ENCODE measurements around the gene KCND3.

GRCh38 chr1:112000048-112000447 lies 10.6 kb upstream of the KCND3 start:
- TF ChIP-seq EZH2 (IDR thresholded peaks at IDR 0.05), result no peak
- no peak for TF ChIP-seq POLR2AphosphoS5 (IDR thresholded peaks at IDR 0.05; ENCODE audit: borderline replicate concordance, low read depth, low read length)

Data from SK-N-MC (cell line).